Measurements from ENCODE around the gene CNFN. TPM values are rescaled to one million over a fixed set of nuclear protein-coding genes. Genes with fewer than 3 reads are reported as not detected.

CNFN gene
- total RNA-seq, 4 donors from 2014 or later: 530 to 1,759 (median 921) TPM

GRCh38 chr19:42361545-42361910, 28.6 kb downstream of the CNFN start:
- 86 to 87% methylated on average over 2 to 7 of the region's 7 CpGs for WGBS, 2 donors
- intact Hi-C loops (cut with DNase I): no loop called here

GRCh38 chr19:42360787-42361544, 29.1 kb downstream of the CNFN start:
- Histone ChIP-seq H3K9me3 (no peaks in the 10 kb centered on the region), H3K27me3 (no peaks in the 10 kb centered on the region), H3K4me3 (no peak overlapping the region), H3K4me1 (peaks cover 0 to 9% (median 0%) of the 10 kb centered on the region in 3 donors), H3K27ac (no peak overlapping the region), H3K36me3 (peaks cover 8 to 86% (median 10%) of the 10 kb centered on the region in 3 donors)
- WGBS, 2 donors: 94 to 97% methylated on average over 9 to 12 of the region's 16 CpGs
- TF ChIP-seq POLR2A (IDR thresholded peaks at IDR 0.05) (no peak), CTCF (IDR thresholded peaks at IDR 0.05) (no peak)
- DNase-seq: no peak
- intact Hi-C loops (cut with DNase I): no loop called here

More at GRCh38 chr19:42361545-42361910, 28.6 kb downstream of the CNFN start:
- Histone ChIP-seq H3K4me1 (peaks cover 0 to 9% (median 0%) of the 10 kb centered on the region in 3 donors), H3K9me3 (no peaks in the 10 kb centered on the region), H3K36me3 (peaks cover 8 to 81% (median 8%) of the 10 kb centered on the region in 3 donors), H3K27me3 (no peaks in the 10 kb centered on the region), H3K4me3 (no peak overlapping the region), H3K27ac (no peak overlapping the region)
- no peak for DNase-seq
- TF ChIP-seq CTCF (IDR thresholded peaks at IDR 0.05): no peak
- TF ChIP-seq POLR2A (IDR thresholded peaks at IDR 0.05): no peak

DNA sequence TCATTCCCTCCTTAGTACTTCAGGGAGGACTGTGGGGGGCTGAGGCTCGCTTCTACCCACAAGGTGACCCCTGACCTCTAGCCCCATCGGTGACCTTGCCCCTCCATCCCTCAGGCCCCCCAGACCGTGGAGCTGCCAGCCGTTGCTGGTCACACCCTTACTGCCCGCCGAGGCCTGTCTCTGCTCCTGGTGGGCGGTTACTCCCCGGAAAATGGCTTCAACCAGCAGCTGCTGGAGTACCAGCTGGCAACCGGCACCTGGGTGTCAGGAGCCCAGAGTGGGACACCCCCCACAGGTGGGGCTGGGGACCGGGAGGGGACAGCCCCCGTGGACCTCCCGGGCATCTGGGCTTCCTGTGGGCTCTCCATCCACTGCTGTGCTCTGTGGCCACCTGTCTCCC, 32.8 kb downstream of the CNFN start:
- DNase-seq: no peak
- H3K9me3 ChIP-seq: no peaks in the 10 kb centered on the region
- no peak overlapping the region for H3K4me3 ChIP-seq
- 90% methylated on average over 2 of the region's 12 CpGs; no CpG with 5 or more reads in 1 of the 2 donors for WGBS, 2 donors
- TF ChIP-seq CTCF (IDR thresholded peaks at IDR 0.05) (no peak), POLR2A (IDR thresholded peaks at IDR 0.05) (no peak)
- H3K27ac ChIP-seq: no peak overlapping the region
- no peaks in the 10 kb centered on the region for H3K27me3 ChIP-seq
- H3K36me3 ChIP-seq: peaks cover 8 to 99% (median 10%) of the 10 kb centered on the region in 3 donors
- intact Hi-C loops (cut with DNase I): no loop called here
- H3K4me1 ChIP-seq: peaks cover 0 to under 1% (median 0%) of the 10 kb centered on the region in 3 donors

- Histone ChIP-seq H3K4me3 (no peak overlapping the region), H3K36me3 (peaks cover 8 to 97% (median 10%) of the 10 kb centered on the region in 3 donors), H3K27ac (no peak overlapping the region), H3K9me3 (no peaks in the 10 kb centered on the region), H3K27me3 (no peaks in the 10 kb centered on the region), H3K4me1 (peaks cover 0 to 4% (median 0%) of the 10 kb centered on the region in 3 donors)
- no peak for DNase-seq
- TF ChIP-seq POLR2A (IDR thresholded peaks at IDR 0.05) (no peak), CTCF (IDR thresholded peaks at IDR 0.05) (no peak)
- intact Hi-C loops (cut with DNase I): no loop called here
- 83 to 91% methylated on average over 1 to 11 of the region's 15 CpGs for whole genome bisulfite sequencing, 2 donors
These were observed 33.4 kb downstream of the CNFN start for GRCh38 chr19:42356686-42357085.

DNA sequence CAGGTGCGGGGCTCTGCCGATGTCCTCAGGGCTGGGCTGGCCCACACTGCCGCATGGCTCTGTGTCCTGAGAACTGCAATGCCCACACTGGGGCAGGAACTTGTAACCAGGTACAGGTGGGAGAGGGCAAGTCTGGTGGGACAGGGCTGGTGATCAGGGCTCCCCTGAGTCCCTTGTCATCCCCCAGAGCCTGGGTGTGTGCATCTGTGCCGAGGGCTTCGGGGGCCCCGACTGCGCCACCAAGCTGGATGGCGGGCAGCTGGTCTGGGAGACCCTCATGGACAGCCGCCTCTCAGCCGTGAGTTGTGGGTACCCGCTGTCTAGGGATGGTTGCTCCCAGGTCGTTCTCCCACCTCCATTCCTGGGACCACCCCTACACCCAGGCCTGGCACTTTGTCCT, 34.2 kb downstream of the CNFN start:
- Histone ChIP-seq H3K4me3 (no peak overlapping the region), H3K36me3 (peaks cover 6 to 97% (median 10%) of the 10 kb centered on the region in 3 donors), H3K9me3 (no peaks in the 10 kb centered on the region), H3K4me1 (peaks cover 0 to 4% (median 0%) of the 10 kb centered on the region in 3 donors), H3K27me3 (no peaks in the 10 kb centered on the region), H3K27ac (no peak overlapping the region)
- intact Hi-C loops (cut with DNase I): no loop called here
- DNase-seq: no peak
- WGBS, 2 donors: 91% methylated on average over 7 of the region's 12 CpGs; no CpG with 5 or more reads in 1 of the 2 donors
- no peak for TF ChIP-seq CTCF (IDR thresholded peaks at IDR 0.05)
- no peak for TF ChIP-seq POLR2A (IDR thresholded peaks at IDR 0.05)
